ENCODE results near the gene RBPJ.

- TF ChIP-seq CTCF (IDR thresholded peaks at IDR 0.05) (no peak), POLR2A (IDR thresholded peaks at IDR 0.05) (no peak)
Observed at GRCh38 chr4:26285272-26285671, 35.5 kb upstream of the RBPJ start.
